SIG-M5 (cell line): ENCODE measurements around the gene ITFG1.

ENCODE experiments used
- DNase-seq: peaks from one replicate; lab custom pipeline; 2025; lab: John Stamatoyannopoulos, UW

Gene ITFG1

DNA sequence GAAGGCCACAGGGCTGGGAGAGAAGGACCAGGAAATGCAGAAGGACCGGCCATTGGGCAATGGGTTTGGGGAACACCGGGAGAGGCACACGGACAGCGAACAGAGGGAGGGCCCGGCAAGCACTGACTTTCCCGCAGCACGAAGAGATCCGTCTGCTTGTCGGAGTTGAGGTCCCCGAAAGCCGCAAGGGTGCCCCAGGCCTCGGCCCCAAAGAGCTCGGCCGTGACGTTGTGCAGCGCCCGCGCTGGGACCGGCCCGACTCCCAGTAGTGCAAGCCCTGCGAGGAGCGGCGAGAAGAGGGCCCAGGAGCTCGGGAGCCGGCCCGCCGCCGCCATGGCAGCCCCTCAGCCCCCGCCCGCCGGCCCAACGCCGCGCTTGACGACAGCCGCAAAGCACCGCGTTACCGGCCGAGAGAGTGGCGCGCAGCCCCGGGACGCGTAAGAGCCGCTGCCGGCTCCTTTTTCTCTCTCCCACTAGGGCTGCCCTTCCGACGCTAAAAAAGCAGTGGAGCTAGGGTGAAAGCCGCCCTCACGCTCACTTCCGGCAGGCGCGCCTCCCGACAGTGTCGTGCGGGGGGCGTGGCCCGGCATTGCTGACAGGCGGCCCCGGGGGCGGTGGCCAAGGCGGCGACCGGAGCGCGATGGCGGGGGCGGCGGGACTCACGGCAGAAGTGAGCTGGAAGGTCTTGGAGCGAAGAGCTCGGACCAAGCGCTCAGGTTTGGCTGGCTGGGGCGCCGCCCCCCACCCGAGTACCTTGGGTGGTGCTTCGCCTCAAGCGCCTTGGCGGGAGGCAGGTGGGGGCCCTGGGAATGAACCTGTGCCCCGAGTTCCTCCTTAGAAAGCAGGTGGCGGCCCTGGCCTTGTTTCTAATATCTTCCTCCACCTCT, at the start of gene ITFG1, which contains the start of gene PHKB:
TSS of gene ITFG1 (minus strand) at position 353 of the 887 bp plus-strand sequence. CDS start at position 335, 18 bp downstream.
TSS of gene PHKB (plus strand) at position 621 of the 887 bp plus-strand sequence. CDS start at position 641, 20 bp downstream.
- no peak for DNase-seq

DNA sequence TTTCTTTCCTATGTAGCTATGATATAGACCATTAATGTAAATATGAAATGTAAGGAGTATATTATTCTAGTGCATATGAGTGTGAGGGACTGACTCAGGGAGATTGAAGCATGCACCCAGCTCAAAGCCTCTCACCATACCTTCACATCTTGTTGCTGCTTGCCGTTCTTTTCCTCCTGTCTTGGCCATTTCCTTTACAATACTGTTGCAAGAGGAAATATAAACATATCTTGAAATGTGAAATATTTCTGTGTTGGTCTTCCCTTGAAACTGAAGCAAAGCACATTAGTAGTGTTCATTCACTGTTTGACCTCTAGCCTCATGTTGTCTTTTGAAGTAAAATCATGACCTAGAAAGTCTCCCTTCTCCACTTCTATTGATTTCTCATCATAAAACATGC, 46.8 kb upstream of the ITFG1 start:
- DNase-seq: no peak

DNA sequence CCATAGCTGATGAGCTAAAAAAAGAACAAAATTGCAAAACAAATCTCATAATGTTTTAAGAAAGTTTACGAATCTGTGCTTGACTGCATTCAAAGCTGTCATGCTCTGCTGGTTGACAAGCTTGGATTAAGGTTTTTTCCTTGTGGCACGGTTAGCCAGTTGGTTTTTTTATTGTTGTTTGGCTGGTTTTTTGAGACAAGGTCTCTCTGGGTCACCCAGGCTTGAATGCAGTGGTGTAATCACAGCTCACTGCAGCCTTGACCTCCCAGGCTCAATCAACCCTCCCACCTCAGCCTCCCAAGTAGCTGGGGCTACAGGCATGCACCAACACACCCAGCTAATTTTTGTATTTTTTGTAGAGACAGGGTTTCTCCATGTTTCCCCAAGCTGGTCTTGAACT, 45.9 kb upstream of the ITFG1 start:
- DNase-seq: no peak

DNA sequence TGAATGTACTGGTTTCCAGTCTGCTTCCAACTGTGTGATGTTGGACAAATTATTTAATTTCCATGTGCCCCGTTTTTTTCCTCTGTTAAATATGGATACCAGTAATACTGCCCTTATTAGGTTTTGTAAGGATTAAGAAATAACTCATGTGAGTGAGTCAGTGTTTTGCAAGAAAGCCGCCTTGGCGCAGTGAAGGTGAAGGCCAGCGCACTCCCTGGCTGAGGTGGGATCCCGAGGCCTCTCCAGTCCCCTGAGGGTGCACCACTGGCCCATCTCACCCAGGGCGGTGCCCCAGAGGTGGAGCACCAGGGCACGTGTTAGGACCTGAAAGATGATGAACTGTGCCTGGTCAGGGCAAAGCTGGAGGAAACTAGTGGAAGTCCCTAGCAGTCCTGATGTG, 43.7 kb upstream of the ITFG1 start:
- DNase-seq: no peak

DNA sequence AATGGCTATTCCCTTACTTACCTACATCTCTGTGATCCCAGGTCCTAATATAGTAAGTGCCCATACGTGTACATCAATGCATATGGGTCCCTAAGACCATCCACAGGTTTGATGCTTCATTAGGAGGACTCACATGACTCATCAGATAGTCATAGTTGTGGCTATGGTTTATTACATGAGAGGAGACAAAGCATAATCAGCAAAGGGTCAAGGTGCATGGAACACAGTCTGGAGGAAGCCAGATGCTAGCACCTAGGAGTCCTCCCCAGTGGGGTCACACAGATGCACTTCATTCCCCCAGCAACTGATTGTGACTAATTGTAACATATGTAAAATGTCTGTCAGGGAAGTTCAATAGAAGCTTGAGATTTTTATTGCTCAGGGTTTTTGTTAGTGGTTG, 43.1 kb upstream of the ITFG1 start:
- DNase-seq: no peak

DNA sequence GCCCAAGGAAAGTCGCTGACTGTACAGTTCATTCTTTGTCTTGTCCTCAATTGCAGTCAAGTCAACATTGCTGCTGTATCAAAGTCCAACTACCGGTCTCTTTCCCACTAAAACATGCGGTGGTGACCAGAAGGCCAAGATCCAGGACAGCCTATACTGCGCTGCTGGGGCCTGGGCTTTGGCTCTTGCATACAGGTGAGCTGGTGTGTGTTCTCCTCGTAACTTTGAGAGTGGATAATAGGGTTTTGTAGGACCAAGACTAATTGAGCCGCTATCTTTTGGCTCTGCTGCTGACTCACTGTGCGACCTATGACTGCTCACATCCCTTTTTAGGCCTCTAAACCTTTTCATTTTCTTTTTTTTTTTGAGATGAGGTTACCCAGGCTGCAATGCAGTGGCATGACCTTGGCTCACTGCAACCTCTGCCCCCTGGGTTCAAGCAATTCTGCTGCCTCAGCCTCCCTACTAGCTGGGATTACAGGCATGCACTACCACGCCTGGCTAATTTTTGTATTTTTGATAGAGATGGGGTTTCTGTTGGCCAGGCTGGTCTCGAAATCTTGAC, 38.9 kb upstream of the ITFG1 start:
- no peak for DNase-seq

DNA sequence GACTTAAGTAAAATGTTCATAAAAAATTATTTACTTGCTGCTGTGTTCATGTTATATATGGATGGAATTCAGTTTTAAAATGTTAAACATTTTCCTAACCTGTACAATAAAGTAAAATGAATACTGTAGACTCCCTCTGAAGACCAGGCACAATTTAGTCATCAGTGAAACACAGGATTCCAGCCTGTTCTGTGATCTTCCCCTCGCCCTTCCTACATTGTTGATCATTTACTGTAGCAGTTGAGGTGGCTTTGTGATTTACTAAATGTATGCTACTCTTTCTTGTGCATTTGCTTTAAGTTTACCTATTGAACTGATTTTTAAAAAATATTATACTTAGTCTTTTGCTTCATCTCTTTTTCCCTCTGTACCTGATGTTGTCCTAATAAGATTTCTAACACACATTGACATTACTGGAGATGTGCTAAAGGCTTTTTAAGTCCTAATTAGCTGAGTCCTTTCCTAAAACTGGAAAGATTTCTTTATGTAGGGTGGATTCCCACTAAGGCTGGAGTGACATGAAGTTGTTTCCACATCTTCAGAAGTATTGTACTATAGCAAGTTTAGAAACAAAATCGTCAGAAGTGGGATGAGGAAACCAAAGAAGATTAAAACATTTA, 38.3 kb upstream of the ITFG1 start:
- DNase-seq: no peak

DNA sequence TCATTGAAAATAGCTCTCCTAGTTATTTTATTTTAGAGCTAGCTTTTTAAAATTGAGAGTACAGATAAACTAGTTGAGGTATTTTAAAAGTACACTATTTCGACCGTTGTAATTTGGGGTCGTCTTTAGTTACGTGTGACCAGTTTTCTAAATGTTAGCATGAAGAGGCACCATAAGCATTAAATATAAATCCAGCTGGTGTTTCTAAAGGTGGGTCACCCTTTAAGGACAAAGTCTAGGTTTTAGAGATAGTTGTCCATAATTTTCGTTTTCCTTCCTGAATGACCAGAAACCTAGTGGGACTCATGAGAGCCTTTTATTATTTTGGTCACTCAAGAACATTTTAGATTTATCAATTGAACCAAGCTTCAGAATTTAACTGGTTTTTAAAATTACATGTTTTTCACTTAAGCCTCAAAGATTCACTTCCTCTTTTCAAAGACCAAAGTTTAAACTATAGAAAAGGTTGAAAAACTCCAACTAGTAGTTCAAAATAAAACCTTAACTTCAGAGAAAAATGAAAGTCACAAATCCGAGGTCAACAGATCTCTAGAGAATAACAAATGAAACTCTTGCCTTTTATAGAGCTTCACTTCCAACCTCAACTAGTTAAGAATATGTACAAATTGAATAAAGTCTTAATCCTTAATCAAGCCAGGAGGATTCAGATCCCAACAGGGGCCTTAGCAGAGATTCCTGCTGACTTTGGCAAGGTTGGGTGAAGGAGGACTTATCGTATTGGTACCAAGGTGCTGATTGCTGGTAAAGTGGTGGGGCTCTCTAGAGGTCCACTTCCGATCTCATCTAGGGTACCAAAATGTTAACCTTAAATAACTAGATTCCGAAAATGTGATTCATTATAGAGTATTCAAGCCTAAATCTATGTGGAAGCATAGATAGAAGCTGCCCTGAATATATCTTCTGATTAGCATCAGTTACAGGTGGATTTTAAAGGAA, 32.8 kb upstream of the ITFG1 start:
- no peak for DNase-seq

DNA sequence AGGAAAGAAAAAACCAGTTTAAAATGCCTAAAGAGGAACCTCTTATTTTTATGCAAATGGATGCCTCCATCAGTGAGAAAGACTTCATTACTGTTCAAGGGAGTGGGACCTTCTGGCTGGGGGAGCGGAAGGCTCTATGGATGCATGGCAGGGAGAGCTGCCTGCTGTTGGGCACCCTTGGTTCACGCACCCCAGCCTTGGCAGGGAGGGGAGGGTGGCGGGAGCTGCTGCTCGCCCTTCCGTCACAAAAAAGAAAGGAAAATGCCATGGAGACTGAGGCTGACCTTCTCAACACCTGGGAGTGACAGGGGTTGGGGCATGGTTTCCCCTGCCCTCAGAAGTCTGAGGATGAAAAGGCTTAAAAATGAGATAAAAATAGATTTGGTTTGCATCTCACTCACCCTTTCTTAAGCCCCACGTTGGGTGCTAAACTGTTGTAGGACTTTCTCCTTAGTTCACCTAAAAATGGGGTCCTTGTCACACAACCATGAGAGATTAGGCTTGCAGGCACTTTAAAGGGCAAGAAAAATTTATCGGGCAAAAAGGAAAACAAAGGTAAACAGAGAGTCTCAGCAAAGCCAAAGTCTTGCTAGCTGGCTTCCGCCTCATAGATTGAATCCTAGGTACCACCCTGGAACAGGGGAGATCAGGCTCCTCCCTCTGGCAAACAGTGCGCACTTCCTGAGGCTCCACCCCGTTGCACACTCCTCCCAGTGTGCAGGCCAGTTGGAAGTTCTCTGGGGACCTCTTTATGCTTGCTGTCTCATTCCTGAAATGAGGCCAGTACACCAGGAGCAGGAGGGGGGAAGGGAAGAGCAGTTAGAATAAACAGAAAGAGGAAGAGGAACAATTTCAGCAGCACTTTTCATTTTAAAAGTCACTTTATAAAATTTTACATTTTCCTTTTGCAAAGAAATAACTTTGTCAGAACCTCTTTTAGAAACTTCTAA, 31.8 kb upstream of the ITFG1 start:
- DNase-seq: peak; percentile 48

DNA sequence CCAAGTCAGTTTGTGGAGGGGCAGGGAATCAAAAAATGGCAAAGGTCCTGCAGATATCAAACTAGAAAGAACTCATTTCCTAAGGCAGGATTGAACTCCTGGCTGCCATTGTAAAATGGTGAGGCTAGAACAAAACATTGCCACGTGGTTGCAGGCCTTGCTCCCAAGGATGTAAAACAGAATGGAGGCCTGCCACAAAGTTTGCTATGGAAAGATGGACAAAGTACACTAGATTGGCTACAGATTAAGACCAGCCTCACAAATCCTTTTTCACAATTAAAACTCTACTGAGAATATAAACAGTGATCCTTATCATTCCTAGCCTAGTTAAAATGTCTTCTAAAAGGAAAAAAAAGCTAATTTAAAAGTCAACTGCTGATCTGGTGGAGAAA, 31.2 kb upstream of the ITFG1 start:
- DNase-seq: no peak

DNA sequence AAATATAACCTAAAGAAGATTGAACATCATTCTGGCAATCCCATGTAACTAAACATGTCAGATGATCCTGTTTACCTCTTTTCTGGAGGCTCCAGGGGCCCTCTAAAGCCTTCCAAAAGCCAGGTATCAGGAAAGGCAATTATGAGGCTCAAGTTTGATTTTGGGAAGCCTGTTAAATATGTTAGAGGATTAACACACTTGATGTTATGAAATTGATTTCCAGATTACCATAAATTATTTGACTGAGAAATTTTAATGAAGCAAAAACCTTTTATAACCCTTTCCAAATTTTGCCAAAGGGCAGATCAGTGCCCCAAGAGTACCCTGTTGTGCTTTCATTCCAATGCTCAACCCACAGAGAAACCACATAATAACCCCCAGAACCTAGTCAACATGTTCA, 29.6 kb upstream of the ITFG1 start:
- no peak for DNase-seq

DNA sequence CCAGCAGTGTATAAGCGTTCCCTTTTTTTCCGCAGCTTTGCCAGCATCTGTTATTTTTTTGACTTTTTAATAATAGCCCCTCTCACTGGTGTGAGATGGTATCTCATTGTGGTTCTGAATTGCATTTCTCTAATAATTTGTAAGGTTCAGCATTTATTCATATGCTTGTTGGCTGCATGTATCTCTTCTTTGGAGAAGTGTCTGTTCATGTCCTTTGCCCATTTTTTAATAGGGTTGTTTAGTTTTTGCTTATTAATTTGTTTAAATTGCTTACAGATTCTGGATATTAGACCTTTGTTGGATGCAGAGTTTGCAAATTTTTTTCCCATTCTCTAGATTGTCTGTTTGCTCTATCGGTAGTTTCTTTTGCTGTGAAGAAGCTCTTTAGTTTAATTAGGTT, 27.2 kb upstream of the ITFG1 start:
- DNase-seq: no peak

DNA sequence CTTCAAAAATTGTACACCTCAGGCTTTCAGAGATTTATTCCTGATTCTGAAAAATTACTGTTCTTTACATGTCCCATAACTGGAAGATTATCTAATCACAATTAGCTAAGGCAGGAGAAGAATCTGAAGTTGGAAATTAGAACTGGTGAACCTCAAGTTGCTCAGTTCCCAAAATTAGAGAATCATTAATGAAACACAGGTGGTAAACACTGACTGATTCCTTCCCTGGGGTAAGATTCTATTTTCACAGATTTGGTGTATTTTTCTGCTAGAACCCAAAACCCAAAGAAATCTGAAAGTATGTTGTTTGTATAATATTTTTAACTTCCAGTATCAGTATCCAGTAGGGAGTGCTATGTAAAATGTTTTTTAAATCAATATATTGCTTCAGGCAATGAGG, 26.0 kb upstream of the ITFG1 start:
- DNase-seq: no peak

DNA sequence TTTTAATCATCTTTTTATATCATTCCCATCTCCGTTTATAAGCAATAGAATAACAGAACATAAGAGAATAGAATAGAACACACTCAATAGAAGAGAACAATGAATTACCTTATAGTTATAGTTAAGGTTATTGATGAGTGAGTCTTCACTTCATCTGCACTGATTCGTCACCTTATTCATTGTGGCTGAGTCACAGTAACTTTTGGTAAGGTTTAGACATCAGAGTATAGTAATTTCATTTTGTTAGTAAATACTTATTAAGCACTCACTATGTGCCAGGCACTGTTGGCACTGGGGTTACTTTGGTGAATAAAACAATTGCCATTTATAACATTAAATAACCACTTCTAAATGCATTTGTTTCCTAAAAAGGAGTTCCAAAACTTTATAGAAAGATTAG, 22.8 kb upstream of the ITFG1 start:
- DNase-seq: no peak

DNA sequence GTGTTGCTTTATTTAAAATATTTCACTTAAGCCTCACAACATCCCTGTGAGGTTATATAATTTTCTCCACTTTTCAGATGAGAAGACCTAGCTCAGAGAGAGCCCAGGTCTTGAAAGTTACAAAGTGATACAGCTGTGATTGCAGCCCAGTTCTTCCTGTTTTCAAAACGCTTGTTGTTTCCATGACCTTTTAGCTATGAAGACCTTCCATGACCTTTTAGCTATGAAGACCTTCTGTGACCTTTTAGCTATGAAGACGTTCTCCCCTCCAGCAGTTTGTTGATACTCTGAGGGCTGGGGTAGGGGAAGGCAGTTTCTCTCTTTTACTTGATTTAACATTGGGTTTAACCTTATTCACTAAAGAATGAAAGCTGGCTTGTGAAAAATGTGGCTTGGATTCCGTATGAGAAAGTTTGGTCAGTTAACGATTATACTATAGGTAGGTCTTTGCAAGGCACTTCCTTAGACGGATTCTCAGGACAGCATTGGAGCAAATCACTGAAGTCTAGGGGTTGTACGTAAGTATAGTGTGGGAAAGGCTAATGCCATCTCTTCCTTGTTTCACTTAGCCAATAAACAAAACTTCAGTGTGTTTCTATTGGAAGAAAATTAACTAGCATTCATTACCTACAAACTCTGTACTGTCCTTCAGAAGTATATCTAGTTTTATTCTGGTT, 21.0 kb upstream of the ITFG1 start:
- no peak for DNase-seq

DNA sequence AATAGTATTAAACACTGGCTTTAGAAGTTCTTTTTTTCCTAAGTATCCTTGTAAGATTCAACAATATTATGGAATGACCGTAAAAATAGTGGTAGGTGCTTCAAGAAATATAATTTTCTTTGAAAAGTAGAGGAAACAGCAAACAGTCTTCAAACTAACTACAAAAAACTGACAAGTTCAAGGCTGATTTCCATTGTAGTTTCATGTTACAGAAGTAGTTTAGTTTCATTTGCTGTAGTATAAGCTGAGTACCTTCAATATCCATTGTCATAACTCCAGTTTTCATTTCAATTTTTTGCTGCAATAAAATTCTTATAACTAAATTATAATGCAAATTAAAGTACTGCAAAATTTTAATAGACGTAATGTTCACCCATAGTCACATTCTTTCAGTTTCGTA, 19.5 kb upstream of the ITFG1 start:
- no peak for DNase-seq

DNA sequence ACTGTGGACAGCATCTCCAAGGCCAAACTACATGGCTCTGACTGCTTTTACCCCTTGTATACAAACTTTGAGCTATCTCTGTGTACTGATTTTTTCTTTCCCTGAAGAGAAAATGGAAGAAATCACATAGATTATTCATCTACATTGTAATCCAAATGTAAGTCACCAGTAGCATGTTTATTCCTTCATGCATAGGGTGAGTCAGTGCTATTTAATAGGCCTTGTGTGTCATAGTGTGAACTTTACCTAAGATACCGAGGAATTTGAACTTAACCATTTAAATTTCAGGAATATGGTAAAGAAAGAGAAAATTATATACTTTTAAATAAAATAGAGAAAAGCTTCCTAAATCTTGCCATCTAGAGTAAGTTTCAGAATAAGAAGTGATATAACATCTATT, 16.8 kb upstream of the ITFG1 start:
- no peak for DNase-seq

DNA sequence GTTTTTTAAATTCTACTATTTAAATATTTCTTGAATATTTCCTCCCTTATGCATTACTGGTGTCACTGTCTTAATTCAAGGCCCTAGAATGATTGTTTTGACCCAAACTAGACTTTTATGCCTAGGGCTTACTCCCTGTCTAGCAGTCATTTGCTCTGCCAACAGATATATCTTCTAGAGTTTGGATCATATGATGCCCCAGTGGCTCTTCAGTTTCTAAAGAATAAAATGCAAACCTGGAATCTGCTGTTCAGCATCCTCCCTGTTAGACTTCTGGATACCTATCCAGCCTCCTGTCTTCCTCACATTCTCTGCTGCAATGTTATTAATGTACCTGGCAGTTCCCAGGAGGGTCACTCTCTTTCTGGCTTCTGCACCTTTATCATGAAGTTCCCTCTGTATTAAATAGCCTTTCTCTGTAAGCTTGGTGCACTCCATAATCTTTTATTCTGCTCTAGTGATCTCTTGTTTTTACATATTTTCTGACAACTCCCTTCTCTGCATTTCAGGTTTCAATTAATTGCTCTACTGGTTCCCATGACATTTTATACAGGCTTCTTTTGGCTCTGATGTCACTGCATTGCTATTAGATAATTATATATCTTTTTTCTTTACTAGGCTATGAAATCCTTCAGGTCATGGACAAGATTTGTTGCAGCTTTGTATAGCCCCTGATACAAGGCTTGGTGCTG, 15.9 kb upstream of the ITFG1 start:
- no peak for DNase-seq

DNA sequence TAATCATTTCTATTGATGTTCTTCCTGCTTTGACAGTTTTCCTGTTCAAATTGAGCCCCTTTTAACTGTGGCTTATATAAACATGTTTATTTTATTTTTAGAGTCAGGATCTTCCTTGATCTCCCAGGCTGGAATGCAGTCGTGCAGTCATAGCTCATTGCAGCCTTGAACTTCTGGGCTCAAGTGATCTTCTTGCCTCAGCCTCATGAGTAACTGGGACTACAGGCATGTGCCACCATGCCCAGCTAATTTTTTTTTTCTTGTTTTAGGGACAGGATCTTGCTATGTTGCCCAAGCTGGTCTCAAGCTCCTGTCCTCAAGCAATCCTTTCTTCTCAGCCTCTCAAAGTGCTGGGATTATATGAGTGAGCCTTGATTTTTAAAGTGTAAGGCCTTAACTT, 14.9 kb upstream of the ITFG1 start:
- no peak for DNase-seq

DNA sequence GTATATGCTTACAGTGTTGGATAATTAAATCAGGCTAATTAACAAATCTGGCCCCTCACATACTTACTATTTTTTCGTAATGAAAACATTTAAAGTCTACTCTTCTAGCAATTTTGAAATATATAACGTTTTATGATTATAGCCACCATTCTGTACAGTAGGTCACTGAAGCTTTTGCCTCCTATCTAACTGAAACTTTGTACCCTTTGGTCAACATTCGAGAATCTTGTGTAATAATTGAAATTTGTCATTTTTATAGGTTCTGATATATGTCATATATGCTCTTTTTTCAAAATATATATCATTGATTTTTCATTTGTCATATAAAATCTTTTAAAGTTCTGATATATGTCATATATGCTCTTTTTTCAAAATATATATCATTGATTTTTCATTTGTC, 12.9 kb upstream of the ITFG1 start:
- DNase-seq: no peak
